Bone marrow (tissue), 2 donors: ENCODE measurements around the gene MFNG.
"Not testable (repeated sequence)": the region's sequence is repeated elsewhere in the genome, so short reads cannot be mapped to it uniquely, and the experiment has no call there.

Source experiments
- DNase-seq, 2 donors: peaks; one replicate each; lab custom pipeline; 2025; lab: John Stamatoyannopoulos, UW

Gene MFNG

GRCh38 chr22:37473437-37473946, 12.7 kb downstream of the MFNG start:
- DNase-seq = no peak

GRCh38 chr22:37472418-37473006, 13.7 kb downstream of the MFNG start:
- DNase-seq = peak in 1 of 2 donors; percentile 28

DNA sequence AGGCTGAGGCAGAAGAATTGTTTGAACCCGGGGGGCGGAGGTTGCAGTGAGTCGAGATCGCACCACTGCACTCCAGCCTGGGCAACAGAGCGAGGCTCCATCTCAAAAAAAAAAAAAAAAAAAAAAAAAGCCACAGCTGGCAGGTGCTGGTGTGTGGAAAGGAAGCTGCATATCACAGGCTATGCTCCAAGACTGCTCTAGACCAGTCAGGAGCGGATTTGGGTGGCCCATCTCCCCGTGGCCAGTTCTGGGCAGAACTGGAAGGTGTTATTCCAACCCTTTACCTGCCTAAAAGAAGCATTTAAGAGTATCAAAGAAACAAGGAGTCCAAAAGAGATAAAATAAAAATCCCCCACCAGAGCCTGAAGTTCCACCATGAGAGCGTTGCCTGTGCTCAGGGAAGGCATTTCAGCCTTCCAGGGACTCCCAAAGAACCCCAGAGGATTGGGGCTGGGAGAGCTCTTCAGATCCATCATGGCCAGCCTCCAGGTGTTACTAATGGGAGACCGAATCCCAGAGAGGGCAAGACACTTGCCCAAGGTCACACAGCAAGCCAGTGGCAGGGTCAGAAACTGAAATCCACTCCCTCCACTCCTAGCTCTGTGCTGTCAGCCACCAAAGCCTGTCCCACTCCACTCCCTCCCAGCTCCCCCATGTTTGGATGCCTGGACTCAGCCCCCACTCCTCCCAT, 14.3 kb downstream of the MFNG start:
- no peak for DNase-seq

DNA sequence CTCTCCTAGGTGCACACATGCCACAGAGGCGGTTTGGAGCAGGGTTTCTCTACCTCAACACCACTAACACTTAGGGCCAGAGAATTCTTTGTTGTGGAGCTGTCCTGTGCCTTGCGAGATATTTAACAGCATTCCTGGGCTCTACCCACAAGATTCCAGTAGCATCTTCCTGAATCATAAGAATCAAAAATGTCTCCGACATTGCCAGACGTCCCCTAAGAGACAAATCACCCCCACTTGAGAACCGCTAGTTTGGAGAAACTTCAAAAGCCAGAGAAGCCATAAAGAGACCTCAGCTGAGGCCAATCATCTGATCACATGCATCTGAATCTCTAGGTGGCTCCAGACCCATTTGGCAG, 16.1 kb downstream of the MFNG start:
- DNase-seq = no peak

DNA sequence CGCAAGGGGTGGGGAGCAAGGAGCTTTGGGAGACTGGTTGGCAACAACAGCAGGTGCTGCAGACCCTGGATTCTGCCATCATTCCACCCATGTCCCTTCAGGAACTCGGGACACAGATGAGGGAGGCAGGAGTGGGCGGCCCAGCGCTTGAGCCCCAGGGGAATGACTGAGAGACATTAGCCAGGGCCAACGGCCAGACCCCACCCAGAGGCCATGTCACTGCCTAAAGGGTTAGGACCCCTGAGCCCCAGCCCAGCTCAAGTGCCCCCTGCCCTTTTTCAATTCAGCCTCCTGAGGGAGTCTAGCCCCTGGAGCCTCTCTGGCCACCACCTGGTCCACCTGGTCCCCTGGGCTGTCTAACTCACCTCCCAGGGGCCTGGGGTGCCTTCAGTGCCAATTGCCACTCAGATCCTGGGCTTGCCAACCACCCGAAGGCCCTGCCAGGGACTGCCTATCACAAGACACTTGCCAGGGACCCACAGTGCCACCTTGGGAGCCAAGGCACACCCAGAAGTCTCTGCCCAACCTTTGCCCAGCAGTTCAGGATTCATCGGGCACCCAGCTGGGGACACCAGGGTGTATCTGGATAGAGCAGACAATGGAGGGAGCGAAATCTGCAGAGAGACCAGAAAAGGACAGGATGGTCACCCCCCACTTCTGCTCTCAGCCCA, 16.6 kb downstream of the MFNG start:
- no peak for DNase-seq

DNA sequence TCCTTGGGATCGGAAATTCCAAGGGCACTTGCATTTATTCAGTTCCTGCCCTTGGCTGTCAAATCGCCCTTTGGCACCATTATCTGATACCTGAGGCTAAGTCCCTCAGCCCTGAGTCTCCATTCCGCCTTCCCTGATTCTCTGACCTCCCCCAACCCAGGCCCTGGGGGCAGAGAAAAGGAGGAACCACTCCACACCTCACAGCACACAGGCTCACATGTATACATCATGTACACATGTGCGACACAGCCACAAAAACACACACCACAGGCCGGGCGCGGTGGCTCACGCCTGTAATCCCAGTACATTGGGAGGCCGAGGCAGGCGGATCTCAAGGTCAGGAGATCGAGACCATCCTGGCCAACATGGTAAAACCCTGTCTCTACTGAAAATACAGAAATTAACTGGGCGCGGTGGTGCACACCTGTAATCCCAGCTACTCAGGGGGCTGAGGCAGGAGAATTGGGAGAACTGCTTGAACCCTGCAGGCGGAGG, 17.9 kb downstream of the MFNG start:
- DNase-seq = not testable (repeated sequence)

GRCh38 chr22:37467391-37467955, 18.7 kb downstream of the MFNG start:
- no peak for DNase-seq

GRCh38 chr22:37464181-37464580, 22.0 kb downstream of the MFNG start:
- peak in 1 of 2 donors; percentile 62 for DNase-seq

DNA sequence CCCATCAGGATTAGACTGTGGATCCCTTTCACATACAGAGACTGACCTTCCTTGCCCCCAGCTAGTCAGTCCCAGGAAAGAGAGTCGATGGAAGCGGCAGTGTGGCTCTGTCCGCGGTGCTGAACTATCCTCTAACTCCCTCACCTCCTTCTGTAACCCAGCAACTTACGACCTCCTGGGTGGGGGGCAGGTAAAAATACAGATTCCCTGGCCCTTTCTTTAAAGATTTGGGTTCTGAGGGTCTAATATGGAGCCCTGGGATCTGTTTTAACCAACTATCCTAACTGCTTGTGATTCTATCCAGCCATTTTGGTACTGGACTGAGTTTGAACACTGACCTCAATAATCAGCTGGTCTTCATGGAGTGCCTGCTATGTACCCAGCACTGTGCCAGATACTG, 23.2 kb downstream of the MFNG start:
- DNase-seq = no peak

- no peak for DNase-seq
These were observed 23.7 kb downstream of the MFNG start for GRCh38 chr22:37462436-37462835.

GRCh38 chr22:37461961-37462360, 24.2 kb downstream of the MFNG start:
- DNase-seq = no peak

- DNase-seq = no peak
These were observed 25.5 kb downstream of the MFNG start for GRCh38 chr22:37460684-37461083.

GRCh38 chr22:37459206-37459605, 27.0 kb downstream of the MFNG start:
- DNase-seq = no peak

DNA sequence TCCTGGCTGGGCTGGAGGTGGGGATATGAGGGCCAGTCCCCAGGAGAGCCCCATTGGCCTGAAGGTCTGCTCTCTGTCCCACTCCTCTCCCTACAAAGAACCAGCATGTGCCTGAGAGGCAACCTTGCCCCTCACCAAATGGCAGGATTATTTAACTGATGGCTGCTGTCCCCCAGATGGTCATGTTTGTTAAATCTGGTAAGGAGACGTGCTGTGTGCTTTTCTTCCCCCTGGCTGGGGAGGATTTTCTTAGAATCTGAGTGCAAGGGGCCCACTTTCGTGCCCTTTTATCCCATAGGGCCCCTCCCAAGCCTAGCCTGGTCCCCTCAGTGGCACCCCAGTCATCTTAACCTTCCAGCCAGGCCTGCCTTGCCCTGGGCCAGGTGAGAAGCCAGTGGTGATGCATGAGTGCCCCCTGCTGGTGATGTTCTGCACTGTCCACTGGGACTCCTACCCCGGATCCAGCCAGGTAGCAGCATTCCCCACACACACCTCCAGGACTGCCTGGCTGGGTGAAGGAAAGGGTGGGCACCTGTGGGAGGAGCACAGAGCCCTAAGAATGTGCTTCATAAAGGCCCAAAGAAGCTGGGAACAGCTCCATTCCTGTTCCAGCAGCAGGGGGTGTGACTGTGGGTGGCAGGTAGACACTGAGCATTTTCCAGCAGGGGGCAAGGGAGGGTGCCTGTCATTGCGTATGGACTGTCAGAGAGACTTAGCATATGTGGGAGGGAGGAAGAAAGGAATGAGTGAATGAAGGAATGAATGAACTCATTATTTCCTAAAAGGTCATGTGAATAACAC, 28.9 kb downstream of the MFNG start:
- DNase-seq = peak; percentile 53 to 64

DNA sequence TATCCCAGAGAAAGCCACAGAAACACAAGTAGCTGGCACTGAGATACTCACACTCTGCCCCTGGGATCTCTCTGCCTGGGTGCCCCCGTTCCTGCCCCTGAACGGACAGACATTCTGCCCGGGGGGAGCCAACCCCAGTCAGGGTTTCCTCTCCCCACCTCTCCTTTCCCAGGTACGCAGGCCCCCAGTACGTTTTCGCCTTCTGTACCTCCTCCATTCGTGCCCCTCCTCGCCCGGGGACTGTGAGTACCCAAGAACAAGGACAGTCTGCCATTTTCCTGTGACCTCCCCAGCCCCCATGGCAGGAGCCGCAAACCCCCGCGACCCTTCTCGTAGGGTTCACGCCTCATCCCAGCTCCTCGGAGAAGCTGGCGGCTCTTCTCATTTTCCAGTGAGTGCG, 29.8 kb downstream of the MFNG start:
- DNase-seq = no peak

DNA sequence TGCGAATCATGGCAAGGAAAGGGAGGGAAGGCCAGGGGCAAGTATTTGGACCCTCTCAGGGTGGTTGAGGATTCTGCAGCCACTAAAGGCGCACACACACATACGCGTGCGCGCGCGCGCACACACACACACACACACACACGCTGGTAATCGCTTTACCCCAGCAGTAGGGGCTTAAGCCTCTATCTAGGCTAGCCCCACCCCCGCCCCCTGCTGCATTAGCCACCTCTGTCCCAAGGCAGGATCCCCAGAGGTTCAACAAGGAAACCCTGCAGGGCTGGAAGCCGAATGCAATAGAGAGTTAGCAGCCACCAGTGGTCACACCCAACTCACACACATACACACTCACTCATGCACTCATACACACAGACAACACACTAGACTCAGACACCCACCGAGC, 30.3 kb downstream of the MFNG start:
- DNase-seq = no peak

DNA sequence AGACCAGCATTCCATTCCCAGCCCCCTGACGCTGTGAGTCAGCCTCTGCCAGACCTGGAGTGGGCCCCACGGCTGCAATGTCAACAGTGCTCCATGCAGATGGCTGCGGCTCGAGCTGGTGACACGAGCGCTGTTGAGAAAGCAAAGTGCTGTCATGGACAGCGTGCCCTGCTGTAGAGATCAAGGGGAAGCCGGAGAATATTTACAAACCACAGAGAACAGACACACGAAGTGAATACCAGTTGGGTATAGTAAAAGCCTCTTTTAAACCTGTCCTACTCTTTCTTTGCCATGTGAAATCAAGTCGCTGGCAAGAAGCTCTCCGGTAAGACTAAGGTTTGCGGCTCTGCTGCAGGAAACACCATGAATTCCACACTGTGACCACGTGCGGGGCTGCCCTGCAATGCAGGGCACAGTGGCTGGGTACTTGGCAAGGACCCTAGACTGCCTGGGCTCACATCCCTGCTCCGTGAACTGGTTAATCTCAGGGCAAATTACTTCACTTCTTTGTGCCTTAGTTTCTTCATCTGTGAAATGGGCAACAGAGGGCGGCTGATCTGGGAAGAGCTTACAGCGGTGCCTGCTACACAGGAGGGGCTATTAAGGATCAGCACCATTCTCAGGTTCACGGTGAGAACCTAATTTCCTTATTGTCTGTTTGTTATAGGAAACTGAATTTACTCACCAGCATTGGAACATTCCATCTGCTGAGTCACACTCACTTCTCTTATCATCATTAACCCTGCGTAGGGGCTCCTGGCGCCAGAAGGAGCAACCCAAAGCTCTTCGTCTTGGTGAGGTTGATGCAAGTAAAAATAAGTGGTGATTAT, 31.1 kb downstream of the MFNG start:
- no peak for DNase-seq

DNA sequence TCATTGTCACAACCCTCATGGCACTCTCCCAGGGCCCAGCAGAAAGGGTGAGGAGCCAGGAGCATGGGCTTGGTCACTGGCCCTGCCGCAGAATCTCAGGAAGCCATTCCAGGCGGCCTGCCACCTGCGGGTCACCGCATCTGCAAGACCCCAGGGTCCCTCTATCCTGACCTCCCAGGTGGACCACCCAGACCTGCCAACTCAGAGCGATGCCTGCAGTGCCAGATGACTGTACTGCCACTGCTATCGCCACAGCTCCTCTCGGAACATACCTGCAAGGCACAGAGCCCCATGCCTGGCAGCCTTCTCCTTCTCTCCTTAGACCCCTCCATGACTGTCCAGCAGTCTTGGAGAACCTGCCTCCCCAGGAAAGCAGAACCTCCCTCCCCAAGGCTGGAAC, 32.5 kb downstream of the MFNG start:
- no peak for DNase-seq

DNA sequence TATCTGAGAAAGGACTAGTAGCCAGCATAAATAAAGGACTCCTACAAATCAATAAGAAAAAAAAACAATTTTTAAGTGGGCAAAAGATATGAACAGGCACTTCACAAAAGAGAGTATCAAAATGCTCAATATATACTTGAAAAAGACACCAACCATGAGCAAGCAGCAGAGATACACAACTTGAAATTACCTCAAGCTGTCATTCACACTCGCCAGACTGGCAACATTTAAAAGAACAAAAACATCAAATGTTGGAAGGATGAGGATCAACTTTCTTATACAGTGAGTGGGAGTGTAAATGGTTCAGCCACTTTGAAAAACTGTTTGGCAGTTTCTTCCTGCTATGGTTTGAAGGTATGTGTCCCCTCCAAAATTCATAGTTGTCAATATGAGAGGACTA, 35.0 kb downstream of the MFNG start:
- DNase-seq = no peak

GRCh38 chr22:37449331-37450001, 36.7 kb downstream of the MFNG start:
- peak in 1 of 2 donors; percentile 15 for DNase-seq
